Limb (tissue), 2 donors: Measurements from ENCODE around the gene OCA2.
"Not testable (repeated sequence)": the region's sequence is repeated elsewhere in the genome, so short reads cannot be mapped to it uniquely, and the experiment has no call there.

Experiments used
- DNase-seq, 2 donors: peaks; one replicate each; pipeline ENCODE4 v3.0.0-alpha.2; 2016; ENCODE audit errors: extremely low spot score in 2 of 2

Gene OCA2

GRCh38 chr15:28098766-28099554 is at the start of gene OCA2:
TSS of gene OCA2 (minus strand) at chr15:28099315. CDS start at chr15:28081874, 17,441 bp downstream.
- DNase-seq: peak; percentile 61 to 88

DNA sequence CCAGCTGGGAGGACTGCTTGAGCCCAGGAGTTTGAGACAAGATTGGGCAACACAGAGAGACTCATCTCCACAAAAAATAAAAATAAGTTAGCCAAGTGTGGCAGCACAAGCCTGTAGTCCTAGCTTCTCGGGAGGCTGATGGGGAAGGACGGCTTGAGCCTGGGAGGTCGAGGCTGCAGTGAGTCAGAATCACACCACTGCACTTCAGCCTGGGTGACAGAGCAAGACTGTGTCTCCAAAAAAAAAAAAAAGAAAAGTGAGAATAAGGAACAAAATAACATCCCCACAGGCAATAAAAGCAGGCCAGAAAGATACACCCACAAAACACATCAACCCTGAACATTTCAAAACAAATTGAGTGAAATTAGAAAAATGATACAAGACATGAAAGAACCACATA is 48.7 kb upstream of the OCA2 start:
- DNase-seq: no peak

GRCh38 chr15:28145419-28145818 is 46.3 kb upstream of the OCA2 start:
- DNase-seq: not testable (repeated sequence)

GRCh38 chr15:28140062-28140461 is 40.9 kb upstream of the OCA2 start:
- no peak for DNase-seq

GRCh38 chr15:28137408-28138039 is 38.4 kb upstream of the OCA2 start:
- DNase-seq: not testable (repeated sequence)

DNA sequence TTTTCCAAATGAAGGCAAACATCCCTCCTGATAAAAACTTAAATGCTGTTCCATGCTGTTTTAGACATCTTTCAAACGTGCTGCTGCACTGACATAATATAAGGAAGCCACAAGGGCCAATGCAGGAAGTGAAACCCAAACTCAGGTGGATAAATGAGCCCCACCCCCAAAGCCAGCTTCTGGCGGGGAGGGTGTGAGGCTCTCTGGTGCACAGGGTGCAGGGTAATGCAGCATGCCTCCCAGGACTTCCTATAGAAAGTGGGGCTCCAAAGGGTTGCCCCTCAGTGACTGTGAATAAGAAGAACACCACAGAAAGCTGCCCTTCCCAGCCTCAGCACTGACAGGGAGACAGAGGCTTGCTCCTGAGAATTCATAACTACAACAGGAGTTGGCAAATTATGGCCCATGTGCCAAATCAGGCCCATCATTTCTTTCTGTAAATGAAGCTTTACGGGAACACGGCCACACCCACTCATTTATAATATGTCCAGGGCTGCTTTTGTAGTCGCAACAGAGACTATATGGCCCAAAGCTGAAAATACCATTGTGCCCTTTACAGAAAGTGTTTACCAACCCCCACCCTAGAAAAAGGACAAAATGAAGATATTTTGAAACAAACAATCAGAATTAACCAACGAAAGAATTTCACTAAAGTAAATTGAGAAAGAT is 37.3 kb upstream of the OCA2 start:
- DNase-seq: not testable (repeated sequence)

DNA sequence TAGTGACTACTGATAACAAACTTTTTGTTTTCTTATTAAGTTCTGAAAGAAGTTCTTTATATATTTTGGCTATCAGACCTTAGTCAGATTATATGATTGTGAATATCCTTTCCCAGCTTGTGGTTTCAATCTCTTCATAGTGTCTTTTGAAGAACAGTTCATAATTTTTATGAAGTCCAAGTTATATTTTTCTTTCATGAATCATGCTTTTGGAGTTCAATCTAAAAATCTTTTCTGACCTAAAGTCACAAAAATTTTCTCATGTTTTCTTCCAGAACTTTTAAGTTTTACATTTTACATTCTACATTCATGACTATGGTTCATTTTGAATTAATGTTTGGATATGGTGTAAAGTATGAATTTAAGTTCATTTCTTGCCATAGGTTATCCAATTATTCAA is 34.2 kb upstream of the OCA2 start:
- no peak for DNase-seq

- DNase-seq: no peak
These were observed 33.6 kb upstream of the OCA2 start for GRCh38 chr15:28132524-28133275.

DNA sequence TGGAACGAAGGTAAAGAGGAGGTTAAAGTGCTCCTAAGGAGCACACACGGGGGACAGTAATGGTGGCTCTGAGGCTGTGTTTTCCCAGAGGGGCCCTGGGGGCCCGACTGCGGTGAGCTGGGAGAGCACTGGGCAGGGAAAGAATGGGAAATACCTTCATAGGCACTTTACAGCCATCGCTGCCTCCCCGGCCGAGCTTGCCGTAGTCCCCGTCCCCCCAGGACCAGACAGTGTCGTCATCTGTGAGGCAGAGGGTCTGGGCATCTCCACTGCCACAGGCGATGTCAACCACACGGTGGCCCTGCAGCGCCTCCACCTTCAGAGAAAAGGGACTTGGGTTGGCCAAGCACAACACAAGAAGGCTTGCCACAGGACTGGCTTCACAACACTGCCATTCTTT is 32.8 kb upstream of the OCA2 start:
- no peak for DNase-seq

- no peak for DNase-seq
These were observed 32.3 kb upstream of the OCA2 start for GRCh38 chr15:28131400-28131799.

DNA sequence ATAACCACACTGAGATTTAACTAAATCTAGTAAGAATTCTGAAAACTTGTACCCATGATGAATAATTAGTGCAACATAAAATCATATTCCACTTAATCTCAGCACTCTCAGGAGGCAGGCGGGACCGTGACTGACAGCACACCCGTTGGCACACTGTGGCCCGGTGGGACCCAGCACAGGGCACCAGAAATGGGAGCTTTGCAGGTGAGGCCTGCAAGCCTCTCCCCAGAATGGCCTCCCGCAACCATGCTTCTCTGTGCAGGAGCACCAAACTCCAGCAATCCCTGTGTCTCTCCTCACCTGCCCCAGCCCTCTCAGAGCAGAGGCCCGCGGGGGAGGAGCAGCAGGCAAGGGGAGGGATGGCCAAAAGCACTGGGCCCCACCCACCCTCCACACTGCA is 31.5 kb upstream of the OCA2 start:
- DNase-seq: no peak

DNA sequence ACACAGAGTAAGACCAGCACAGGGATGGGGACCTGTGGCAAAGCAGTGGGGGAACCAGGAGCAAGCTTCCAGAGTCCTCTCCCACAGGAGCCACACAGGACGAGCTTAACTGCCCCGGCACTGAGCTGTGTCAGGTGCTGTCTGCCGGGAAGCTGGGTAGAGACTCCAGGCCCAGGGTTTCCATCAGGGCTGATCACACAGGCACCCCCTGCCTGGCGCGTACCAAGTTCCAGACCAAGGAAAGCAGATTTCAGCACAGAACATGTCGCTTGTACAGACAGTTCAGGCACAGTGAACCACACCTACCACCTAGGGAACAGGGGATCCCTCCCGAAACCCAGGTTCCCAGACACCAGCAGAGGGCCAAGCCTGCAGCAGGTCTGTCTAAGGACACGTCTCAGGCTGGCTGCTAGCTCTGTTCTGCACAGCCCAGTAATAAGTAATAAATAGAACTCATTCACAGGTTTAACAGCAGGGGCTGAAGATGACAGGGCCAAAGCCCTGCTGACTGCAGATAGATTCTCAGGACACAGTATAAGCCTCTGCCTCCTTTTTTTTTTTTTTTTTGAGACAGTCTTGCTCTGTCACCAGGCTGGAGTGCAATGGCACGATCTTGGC is 30.2 kb upstream of the OCA2 start:
- no peak for DNase-seq

GRCh38 chr15:28128031-28128430 is 28.9 kb upstream of the OCA2 start:
- DNase-seq: no peak

DNA sequence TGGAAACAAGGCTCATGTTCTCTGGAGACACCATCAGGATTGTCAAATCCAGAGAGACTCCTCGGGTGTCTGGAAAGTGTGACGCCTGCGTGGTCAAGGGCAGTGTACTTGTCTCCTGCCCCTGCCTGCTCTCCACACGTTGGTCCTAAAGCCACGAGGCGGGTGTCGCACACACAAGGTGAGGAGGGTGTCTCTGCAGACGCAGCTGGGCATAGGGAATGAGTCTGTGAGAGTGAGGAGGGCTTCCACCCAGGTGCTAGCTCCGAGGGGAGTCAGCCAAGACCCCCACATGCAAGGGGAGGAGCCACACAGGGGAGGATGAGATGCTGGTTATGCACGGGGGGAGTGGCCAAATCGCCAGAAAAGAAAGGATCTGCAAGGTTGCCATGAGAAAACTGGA is 27.9 kb upstream of the OCA2 start:
- no peak for DNase-seq

DNA sequence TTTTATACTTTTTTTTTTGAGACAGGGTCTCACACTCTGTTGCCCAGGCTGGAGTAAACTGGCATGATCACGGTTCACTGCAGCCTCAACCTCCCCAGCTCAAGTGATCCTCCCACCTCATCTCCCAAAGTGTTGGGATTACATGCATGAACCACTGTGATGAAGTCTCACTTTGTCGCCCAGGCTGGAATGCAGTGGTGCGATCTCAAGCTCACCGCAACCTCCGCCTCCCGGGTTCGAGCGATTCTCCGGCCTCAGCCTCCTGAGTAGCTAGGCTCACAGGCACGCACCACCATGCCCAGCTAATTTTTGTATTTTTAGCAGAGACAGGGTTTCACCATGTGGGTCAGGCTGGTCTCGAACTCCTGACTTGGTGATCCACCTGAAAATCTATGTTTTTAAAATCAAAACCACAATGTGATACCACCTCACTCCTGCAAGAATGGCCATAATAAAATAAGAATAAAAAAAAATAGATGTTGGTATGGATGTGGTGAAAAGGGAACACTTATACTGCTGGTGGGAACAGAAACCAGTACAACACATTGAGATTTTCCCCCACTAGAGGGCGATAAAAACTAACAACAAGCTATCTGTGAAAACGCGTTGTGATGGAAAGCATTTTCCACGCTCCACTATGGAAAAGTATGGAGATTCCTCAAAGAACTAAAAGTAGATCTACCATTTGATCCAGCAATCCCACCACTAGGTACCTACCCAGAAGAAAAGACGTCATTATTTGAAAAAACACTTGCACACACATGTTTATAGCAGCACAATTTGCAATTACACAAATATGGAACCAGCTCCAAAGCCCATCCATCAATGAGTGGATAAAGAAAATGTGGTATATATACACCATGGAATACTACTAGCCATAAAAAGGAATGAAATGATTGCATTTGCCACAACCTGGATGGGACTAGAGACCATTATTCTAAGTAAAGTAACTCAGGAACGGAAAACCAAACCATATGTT is 26.8 kb upstream of the OCA2 start:
- peak in 1 of 2 donors; percentile 65 for DNase-seq

GRCh38 chr15:28124841-28125240 is 25.7 kb upstream of the OCA2 start:
- no peak for DNase-seq

- peak; percentile 73 to 85 for DNase-seq
These were observed 24.4 kb upstream of the OCA2 start for GRCh38 chr15:28123408-28124023.

GRCh38 chr15:28122038-28122949 is 23.2 kb upstream of the OCA2 start:
- DNase-seq: no peak

DNA sequence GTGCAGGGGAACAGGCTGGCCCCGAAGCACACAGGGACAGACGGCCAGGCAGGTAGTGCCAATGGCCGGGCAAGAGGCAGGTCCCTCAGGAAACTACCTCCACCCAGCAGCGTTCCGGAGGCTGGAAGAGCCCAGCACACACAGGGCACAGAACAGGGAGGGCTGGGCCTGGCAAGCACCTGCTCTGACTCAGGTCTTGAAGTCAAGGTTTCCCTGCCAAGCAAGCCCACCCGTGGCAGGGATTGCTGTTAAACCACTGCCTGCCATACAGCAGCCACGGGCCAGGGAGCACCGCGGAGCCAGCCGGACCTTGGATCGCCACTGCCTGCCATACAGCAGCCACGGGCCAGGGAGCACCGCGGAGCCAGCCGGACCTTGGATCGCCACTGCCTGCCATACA is 22.5 kb upstream of the OCA2 start:
- not testable (repeated sequence) for DNase-seq
